ENCODE data around the gene TRIM3.

TRIM3 gene

DNA sequence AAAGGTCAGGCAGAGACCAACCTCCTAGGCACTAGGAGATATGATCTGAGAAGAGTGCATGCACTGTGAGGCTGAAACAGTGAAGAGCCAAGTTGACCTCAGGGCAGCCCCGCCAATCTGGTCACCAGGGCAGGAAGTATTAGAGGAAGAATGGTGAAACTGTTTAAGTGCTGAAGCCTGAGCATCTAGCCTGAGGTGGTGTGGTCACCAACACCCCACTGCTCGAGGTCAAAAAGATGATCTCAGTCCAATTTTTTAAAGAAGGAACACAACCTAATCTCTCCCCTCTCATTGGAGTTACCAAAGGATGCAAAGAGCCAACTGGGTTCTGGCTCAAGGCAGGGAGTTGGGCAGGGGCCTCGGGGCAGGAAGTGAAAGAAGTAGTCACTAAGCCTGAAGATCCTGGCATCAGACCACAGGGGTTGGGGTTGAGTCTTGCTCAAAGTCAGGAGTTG lies 58.8 kb downstream of the TRIM3 start:
- TF ChIP-seq ARNT (IDR thresholded peaks at IDR 0.05) = no peak
- no peak for TF ChIP-seq TARDBP (IDR thresholded peaks at IDR 0.05)
- TF ChIP-seq CTBP1 (IDR thresholded peaks at IDR 0.05; ENCODE audit: borderline replicate concordance) = no peak
- no peak for TF ChIP-seq FOXM1 (IDR thresholded peaks at IDR 0.05; ENCODE audit: borderline replicate concordance)
- TF ChIP-seq L3MBTL2 (conservative IDR thresholded peaks at IDR 0.05) = no peak
- TF ChIP-seq HDGF (IDR thresholded peaks at IDR 0.05; ENCODE audit: borderline replicate concordance) = no peak
- TF ChIP-seq ZNF384 (IDR thresholded peaks at IDR 0.05) = no peak
- ChIA-PET CTCF (no interaction called here), POLR2A (no interaction called here)
- no peak for DNase-seq (ENCODE audit: extremely low spot score)

DNA sequence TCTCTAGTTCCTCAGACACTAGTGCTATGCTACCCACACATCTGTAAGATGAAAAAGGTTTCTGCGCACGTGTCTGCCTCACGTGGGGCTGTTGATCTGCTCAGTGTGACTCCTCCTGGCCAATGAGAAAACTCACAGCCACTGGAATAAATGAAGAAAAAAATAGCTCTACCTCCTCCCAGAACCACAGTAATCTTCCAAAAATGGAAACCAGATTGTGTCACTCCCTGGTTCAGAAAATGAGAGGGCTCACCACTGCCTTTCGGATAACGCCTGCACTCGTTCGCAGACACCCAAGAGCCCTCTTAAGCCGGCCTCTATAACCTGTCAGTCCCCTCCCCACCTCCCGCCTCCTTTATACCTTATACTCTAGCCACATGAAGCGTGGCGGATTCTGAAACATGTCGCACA lies 59.9 kb downstream of the TRIM3 start:
- no peak for TF ChIP-seq ZNF384 (IDR thresholded peaks at IDR 0.05)
- no peak for TF ChIP-seq SP1 (IDR thresholded peaks at IDR 0.05)
- no peak for TF ChIP-seq ARNT (IDR thresholded peaks at IDR 0.05)
- no peak for TF ChIP-seq SUZ12 (IDR thresholded peaks at IDR 0.05)
- no peak for TF ChIP-seq FOXM1 (IDR thresholded peaks at IDR 0.05; ENCODE audit: borderline replicate concordance)
- no peak for TF ChIP-seq TARDBP (IDR thresholded peaks at IDR 0.05)
- no peak for TF ChIP-seq FOXK2 (IDR thresholded peaks at IDR 0.05)
- TF ChIP-seq L3MBTL2 (conservative IDR thresholded peaks at IDR 0.05) = no peak
- no peak for TF ChIP-seq BHLHE40 (IDR thresholded peaks at IDR 0.05; ENCODE audit: borderline replicate concordance)
- no peak for TF ChIP-seq ELF4 (IDR thresholded peaks at IDR 0.05)
- TF ChIP-seq FOXA1 (IDR thresholded peaks at IDR 0.05) = no peak
- POLR2A ChIA-PET = no interaction called here
- CTCF ChIA-PET = no interaction called here
- DNase-seq (ENCODE audit: extremely low spot score) = no peak

DNA sequence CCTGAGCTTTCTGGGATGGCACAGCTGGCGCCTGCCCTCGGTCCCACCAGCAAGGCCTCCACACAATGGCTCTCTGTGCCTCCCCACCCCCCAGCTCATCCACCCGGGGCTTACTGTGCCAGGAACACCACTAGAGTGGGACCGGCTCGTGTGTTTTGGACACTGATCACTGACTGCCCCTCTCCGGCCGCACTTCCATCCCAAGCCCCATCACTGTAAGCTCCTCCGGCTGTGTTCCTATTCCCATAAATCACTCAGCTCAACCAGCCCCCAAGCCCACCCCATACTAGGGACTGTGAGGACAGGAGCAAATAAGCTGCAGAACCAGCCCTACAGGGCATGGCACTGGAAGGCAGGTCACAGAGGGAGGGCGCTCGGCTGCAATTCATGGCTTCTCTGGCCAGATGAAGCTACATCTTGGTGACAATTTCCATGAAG lies 62.1 kb downstream of the TRIM3 start:
- no peak for DNase-seq (ENCODE audit: extremely low spot score)
- CTCF ChIA-PET = no interaction called here
- TF ChIP-seq CTBP1 (IDR thresholded peaks at IDR 0.05; ENCODE audit: borderline replicate concordance) = no peak
- no peak for TF ChIP-seq HDGF (IDR thresholded peaks at IDR 0.05; ENCODE audit: borderline replicate concordance)
- TF ChIP-seq BHLHE40 (IDR thresholded peaks at IDR 0.05; ENCODE audit: borderline replicate concordance) = no peak
- no peak for TF ChIP-seq ARNT (IDR thresholded peaks at IDR 0.05)
- no peak for TF ChIP-seq L3MBTL2 (conservative IDR thresholded peaks at IDR 0.05)
- TF ChIP-seq ZNF384 (IDR thresholded peaks at IDR 0.05) = no peak
- TF ChIP-seq LEF1 (IDR thresholded peaks at IDR 0.05; ENCODE audit: borderline replicate concordance) = no peak
- no peak for TF ChIP-seq ELF4 (IDR thresholded peaks at IDR 0.05)
- TF ChIP-seq TARDBP (IDR thresholded peaks at IDR 0.05) = no peak
- TF ChIP-seq FOXK2 (IDR thresholded peaks at IDR 0.05) = no peak
- TF ChIP-seq, protein P1, sequence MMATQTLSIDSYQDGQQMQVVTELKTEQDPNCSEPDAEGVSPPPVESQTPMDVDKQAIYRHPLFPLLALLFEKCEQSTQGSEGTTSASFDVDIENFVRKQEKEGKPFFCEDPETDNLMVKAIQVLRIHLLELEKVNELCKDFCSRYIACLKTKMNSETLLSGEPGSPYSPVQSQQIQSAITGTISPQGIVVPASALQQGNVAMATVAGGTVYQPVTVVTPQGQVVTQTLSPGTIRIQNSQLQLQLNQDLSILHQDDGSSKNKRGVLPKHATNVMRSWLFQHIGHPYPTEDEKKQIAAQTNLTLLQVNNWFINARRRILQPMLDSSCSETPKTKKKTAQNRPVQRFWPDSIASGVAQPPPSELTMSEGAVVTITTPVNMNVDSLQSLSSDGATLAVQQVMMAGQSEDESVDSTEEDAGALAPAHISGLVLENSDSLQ (IDR thresholded peaks at IDR 0.05) = no peak
- TF ChIP-seq SUZ12 (IDR thresholded peaks at IDR 0.05) = no peak
- TF ChIP-seq FOXM1 (IDR thresholded peaks at IDR 0.05; ENCODE audit: borderline replicate concordance) = no peak
- no peak for TF ChIP-seq FOXA1 (IDR thresholded peaks at IDR 0.05)
- no peak for TF ChIP-seq SP1 (IDR thresholded peaks at IDR 0.05)
- TF ChIP-seq NFRKB (IDR thresholded peaks at IDR 0.05) = no peak
- POLR2A ChIA-PET = no interaction called here

DNA sequence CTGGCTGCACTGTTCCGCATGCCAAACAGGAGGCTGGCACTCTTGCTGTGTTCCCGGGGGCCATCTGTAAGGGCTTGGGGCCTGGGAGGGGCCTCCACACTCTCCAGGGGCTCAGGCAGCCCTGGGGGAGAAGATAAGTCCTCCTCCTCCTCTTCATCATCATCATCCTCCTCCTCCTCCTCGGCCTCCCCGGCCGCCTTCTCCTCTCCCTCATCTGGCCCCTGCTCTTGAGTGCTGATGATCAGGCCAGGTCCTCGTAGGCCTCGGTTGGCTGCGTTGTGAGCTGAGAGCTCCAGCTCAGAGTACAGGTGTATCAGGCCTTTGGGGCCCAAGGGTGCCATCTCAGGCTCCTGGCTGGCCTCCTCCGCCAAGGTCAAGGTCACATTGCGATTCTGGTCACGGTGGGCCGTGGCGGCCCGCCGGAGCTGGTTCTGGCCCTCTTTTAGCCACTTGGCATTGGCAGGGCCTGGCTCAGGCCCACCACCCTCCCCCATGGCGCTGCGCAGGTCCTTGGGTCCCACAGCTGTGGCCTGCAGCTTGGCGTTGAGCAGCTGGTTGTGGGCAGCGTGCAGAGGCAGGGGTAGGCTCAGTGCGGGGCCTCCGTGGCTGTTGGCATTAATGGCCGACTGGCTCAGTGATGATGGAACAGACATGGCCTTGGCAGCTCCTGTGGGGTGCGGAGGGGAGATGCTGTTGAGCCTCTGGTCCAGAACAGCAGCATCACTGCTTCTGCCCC lies 62.9 kb downstream of the TRIM3 start:
- TF ChIP-seq TARDBP (IDR thresholded peaks at IDR 0.05) (no peak), FOXA1 (IDR thresholded peaks at IDR 0.05) (no peak), ARNT (IDR thresholded peaks at IDR 0.05) (no peak), SUZ12 (IDR thresholded peaks at IDR 0.05) (no peak), BHLHE40 (IDR thresholded peaks at IDR 0.05; ENCODE audit: borderline replicate concordance) (no peak), FOXK2 (IDR thresholded peaks at IDR 0.05) (no peak), CTBP1 (IDR thresholded peaks at IDR 0.05; ENCODE audit: borderline replicate concordance) (no peak), NFRKB (IDR thresholded peaks at IDR 0.05) (no peak), FOXM1 (IDR thresholded peaks at IDR 0.05; ENCODE audit: borderline replicate concordance) (no peak), SP1 (IDR thresholded peaks at IDR 0.05) (no peak), ELF4 (IDR thresholded peaks at IDR 0.05) (no peak), ZNF384 (IDR thresholded peaks at IDR 0.05) (no peak), HDGF (IDR thresholded peaks at IDR 0.05; ENCODE audit: borderline replicate concordance) (no peak), L3MBTL2 (conservative IDR thresholded peaks at IDR 0.05) (no peak), LEF1 (IDR thresholded peaks at IDR 0.05; ENCODE audit: borderline replicate concordance) (no peak)
- TF ChIP-seq, protein P1 (IDR thresholded peaks at IDR 0.05) = no peak
- CTCF ChIA-PET = no interaction called here
- POLR2A ChIA-PET = interaction anchor here (2.0 kb wide), 1 partner anchor 8 kb away, joined by 10 read pairs; the partner anchor contains the start of gene APBB1
- DNase-seq (ENCODE audit: extremely low spot score) = no peak

DNA sequence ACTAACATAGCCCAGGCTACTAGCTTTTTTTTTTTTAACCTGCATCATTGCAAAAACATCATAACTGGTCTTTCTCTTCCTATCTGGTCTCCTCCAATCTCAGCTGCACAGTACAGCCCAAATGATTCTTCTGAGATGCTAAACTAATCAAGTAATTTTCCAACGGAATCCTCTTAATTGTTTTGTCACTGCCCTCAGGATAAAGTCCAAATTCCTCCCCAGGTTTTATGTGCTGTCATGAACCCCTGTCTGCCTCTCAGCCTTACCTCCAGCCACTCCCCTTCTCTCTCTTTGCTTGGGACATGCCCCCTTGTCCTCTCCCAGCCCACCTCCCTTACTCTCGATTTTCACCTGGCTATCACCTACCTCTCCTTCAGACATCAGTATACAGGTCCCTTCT lies 67.4 kb downstream of the TRIM3 start:
- ChIA-PET CTCF (interaction anchor here (0.6 kb wide), 1 partner anchor 28 kb away, joined by 6 read pairs; no protein-coding TSS in a partner anchor), POLR2A (interaction anchor here (2.3 to 3.2 kb wide), 2 partner anchors 13 to 16 kb away, joined by 7 to 9 read pairs; partner anchors contain the start of genes APBB1 and SMPD1)
- no peak for TF ChIP-seq TARDBP (IDR thresholded peaks at IDR 0.05)
- TF ChIP-seq ZNF384 (IDR thresholded peaks at IDR 0.05) = no peak
- TF ChIP-seq FOXA1 (IDR thresholded peaks at IDR 0.05) = no peak
- no peak for TF ChIP-seq L3MBTL2 (conservative IDR thresholded peaks at IDR 0.05)
- no peak for TF ChIP-seq NFRKB (IDR thresholded peaks at IDR 0.05)
- no peak for TF ChIP-seq CTBP1 (IDR thresholded peaks at IDR 0.05; ENCODE audit: borderline replicate concordance)
- no peak for DNase-seq (ENCODE audit: extremely low spot score)

DNA sequence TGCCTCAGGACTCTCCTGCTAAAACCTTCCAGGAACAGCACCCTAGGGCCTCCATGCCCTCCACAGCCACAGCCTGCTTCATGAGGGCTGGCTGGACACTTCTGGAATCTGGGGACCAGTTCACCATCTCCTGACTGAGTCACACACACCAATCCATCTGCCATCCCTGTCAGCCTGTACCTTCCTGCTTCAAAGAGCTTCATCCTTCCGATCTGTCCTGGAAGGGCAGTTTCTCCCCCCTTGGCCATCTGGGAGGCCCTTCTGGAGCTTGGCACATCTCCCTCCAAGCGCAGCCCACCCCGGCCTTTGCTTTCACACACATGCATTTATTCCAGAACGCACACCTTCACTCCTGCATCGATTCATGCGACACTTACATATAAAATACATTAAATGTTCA lies 67.9 kb downstream of the TRIM3 start:
- ChIA-PET POLR2A (interaction anchor here (2.3 to 3.2 kb wide), 2 partner anchors 13 to 16 kb away, joined by 7 to 9 read pairs; partner anchors contain the start of genes APBB1 and SMPD1), CTCF (no interaction called here)
- DNase-seq (ENCODE audit: extremely low spot score) = no peak
- no peak for TF ChIP-seq ELF4 (IDR thresholded peaks at IDR 0.05)
- no peak for TF ChIP-seq CTBP1 (IDR thresholded peaks at IDR 0.05; ENCODE audit: borderline replicate concordance)
- TF ChIP-seq BHLHE40 (IDR thresholded peaks at IDR 0.05; ENCODE audit: borderline replicate concordance) = no peak
- no peak for TF ChIP-seq ARNT (IDR thresholded peaks at IDR 0.05)
- TF ChIP-seq TARDBP (IDR thresholded peaks at IDR 0.05) = no peak
- TF ChIP-seq, protein P1 (IDR thresholded peaks at IDR 0.05) = no peak
- no peak for TF ChIP-seq SUZ12 (IDR thresholded peaks at IDR 0.05)
- no peak for TF ChIP-seq NFRKB (IDR thresholded peaks at IDR 0.05)
- TF ChIP-seq HDGF (IDR thresholded peaks at IDR 0.05; ENCODE audit: borderline replicate concordance) = no peak
- TF ChIP-seq FOXK2 (IDR thresholded peaks at IDR 0.05) = no peak
- no peak for TF ChIP-seq FOXM1 (IDR thresholded peaks at IDR 0.05; ENCODE audit: borderline replicate concordance)
- no peak for TF ChIP-seq L3MBTL2 (conservative IDR thresholded peaks at IDR 0.05)
- no peak for TF ChIP-seq LEF1 (IDR thresholded peaks at IDR 0.05; ENCODE audit: borderline replicate concordance)
- TF ChIP-seq SP1 (IDR thresholded peaks at IDR 0.05) = no peak

Measured in HEK293T (cell line).